NCI-H2081 (cell line): ENCODE measurements around the gene SSTR3.
"Not testable (repeated sequence)": the region's sequence is repeated elsewhere in the genome, so short reads cannot be mapped to it uniquely, and the experiment has no call there.

Source experiments
- DNase-seq, 2 experiments: peaks; one replicate each; lab custom pipeline; 2025; lab: John Stamatoyannopoulos, UW

SSTR3 gene

DNA sequence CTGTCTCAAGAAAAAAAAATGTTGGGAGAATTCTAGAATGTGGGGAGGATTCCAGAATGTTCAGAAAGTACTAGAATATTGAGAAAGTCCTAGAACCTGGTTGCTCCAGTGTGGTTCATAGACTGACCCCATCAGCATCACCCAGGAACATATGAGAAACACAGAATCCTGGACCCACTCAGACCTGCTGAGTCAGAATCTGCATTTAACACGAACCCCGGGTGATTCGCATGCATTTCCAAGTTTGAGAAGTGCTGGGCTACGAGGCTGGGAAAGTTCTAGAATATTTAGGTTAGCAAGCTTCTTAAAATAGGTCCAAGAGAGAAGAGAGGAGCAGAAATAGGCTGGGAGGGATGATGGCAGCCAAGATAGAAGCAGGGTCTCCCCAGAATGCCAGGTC is 30.6 kb downstream of the SSTR3 start:
- no peak for DNase-seq

DNA sequence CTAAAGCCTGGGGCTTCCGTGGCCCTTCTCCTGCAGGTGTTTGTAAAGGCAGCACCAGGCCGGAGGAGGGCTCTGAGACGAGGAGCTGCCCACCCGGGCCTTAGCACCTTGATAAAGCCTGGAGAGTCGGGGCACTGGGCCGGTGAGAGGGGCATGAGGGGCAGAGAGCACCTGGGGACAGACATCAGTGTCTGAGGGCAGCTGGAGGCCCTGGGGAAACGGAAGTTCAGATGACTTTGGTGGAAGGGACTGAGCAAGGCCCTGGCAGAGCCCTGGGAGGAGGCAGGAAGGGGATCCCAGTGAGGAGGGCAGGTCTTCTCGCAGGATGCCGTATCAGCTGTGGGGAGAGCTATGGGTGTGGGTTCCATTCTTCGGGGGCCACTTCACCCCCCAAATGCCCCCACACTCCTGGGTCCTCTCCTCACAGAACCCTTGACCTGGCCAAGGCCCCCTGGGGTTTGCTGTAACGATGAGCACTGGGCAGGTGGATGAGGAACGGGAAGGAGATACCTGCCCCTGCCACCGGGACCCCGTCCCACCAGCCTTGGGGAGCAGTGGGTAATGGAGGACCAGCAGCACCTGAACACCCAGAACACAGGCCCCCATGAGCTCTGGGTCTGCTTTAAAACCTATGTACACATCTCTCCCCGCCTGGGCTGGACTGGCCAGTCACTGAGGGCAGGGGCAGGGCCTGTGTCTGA is 31.6 kb downstream of the SSTR3 start:
- DNase-seq: no peak

DNA sequence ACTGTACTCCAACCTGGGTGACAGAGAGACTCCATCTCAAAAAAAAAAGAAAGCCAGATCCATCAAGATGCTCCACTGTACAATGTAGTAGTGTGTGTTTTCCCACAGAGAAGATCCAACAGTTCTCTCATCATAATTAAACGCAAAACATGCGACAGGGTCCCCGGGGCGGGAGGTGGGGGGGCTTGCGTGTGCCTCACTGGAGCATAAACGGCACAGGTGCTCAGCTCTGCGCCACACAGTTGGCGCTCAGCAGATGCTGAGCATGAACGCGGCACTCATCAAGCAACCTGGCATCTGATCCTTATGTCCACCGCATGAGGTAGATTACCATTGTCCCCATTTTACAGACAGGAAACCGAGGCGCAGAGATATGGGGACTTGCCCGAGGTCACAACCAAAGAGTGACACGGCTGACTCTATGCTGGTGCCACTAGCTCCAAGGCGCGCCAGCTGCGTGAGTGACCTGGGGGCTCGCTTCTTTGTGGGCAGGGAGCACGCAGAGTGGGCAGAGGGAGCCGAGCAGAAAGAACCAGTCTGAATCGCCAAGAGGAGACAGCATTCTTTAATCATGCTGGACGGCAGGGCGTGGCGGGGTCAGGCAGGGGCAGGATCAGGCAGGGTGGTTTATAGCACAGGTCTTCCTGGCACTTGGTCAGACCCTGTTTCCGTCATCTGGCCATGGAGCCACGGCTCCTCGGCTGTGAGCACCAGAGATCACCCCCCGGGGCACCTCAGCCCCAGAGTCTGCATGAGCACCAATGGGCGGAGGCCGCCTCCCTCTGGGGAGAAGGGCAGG is 32.5 kb downstream of the SSTR3 start:
- no peak for DNase-seq

DNA sequence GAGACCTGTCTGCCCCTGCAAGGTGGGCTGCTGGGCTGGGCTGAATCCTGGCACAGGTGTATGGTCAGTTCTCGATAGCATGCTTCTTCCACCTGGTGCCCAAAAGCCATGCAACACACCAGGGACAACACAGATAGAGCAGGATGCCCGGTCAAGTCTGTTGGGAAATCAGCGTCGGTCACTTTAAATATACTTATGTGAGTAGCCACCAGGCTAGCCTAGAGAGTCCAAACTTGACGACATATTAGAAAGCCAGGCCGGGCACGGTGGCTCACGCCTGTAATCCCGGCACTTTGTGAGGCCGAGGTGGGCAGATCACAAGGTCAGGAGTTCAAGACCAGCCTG is 33.2 kb downstream of the SSTR3 start:
- DNase-seq: no peak

DNA sequence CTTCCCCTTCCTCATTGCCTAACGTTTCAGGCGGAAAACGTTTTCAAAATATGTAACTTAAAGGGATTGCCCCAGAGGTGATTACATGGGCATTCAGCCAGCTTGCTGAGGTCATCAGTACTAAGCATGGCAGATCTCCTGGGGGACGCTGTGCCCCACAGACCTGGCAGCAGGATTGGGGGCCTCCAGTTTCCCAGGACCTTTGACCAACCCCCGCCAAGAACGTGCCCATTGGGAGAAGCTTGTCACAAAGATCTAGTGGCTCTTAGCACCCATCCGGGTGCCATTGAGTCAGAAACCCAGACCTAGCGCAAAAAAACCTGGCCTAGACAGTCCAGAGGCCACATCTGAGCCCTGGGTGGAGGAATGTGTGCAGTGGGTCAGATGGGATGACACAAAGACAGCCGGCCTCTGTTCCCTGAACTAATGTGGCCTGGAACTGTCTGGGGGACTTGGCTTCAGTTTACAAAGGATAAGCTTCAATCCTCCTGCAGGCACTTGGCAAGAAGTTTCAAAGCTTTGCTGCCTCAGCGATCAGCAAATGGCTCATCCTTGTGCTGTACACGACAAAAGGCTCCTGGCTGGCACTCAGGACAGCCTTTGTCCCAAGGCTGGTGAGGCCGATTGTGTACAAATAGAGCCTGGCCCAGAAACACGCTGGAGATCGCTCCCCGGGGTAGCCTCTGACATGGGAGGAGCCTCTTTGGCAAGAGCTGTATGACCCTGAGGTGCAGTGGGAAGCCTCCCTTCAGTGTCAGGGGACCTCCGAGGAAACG is 33.7 kb downstream of the SSTR3 start:
- no peak for DNase-seq

DNA sequence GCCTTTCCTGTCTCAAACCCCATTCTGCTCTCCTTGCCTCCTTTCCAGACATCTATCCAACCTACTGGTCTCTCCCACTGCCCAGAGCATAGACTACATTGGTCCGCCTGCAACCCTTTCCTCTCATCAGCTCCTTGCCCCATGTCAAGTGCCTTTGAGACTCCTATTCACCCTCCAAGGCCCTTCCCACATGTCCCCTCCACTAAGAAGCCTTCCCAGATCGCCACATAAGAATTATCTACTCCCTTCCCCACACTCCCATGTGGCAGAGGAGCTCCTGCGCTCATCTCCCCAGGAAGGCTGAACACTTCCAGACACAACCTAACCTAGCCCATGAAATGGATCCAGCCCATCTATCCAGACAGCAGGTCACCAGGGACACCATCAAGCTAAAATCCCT is 34.5 kb downstream of the SSTR3 start:
- DNase-seq: no peak

DNA sequence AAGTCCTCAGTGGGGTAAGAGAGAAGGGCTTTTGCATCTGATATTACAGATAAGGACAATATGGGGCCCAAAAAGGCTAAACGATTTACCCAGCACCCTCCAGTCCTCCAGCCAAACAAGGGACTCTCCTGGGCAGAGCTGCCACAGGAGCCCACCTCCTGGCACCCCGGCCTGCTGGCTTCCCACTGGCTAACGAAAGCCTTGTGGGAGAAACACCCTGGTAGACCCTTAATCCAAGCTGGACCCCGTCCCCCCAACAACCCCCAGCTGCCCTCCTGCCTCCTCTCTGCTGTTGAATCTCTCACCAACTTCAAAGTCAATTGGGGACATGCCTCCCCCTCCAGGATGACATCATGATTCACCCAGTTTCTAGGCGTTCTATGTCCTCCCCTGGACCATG is 35.1 kb downstream of the SSTR3 start:
- no peak for DNase-seq

DNA sequence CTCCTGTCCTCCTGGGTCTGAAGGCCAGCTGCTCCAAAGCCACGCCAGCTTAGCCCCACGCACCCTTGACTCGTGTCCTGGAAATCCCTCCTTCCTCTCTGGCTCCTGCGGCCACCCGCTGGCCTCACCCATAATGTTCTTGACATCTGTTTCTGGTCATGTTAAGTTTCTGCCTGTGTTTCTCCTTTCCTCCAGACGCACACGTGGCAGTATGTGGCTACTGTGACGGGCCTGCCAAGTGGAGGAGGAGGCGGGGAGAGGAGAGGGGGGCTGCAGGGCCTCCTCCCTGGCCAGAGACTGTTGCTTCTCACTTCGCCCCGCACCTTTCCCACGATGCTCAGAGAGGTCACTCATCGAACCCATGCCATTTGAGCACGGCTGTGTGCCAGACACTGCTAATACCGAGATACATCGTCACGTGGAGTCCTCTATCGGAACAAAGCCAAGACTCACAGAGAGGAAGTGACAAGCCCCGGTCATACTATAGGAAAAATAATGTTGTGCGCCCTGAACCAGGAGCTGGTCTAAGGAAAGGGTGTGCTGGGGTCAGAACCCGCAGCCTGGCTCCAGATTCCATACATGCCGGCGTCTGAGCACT is 35.7 kb downstream of the SSTR3 start:
- DNase-seq: no peak

DNA sequence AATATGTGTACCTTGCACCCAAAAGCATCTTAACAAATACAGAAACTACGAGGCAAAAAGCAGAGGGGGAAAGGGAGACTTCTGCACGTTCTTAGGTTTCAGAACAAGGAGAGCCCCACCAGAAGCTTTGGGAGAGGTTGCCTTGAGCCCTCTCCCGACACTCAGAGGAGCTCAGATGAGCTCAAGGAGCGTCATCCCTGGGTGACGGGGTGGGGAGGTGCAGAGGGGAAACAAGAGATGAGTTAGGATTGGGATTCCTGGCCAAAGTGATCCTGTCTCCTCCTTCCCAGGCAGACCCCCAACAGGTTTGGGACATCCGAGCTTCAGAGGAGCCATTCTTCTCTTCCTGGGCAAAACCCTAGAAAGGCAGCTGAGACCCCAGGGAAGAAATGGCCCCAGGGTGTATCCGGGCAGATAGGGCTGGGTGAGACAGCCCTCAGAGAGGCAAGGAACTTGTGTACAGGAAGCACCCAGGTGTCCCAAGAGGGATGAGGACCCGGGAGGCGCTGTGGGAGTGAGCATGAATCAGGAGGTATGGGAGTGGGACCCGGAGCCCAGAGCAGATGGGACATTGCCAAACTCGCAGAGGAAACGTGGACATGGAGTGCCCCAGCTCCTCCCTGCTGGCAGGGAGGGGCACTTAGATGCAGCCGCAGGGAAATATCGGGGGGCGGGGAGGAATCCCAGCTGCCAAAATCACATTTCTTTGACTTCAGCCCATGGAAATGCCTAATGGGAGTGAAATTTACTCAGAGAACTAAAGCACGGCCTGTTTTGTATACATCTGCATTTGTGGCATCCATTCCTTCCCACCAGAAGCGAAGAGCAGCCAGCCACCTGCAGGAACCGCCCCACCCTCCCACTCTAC is 36.6 kb downstream of the SSTR3 start:
- no peak for DNase-seq

DNA sequence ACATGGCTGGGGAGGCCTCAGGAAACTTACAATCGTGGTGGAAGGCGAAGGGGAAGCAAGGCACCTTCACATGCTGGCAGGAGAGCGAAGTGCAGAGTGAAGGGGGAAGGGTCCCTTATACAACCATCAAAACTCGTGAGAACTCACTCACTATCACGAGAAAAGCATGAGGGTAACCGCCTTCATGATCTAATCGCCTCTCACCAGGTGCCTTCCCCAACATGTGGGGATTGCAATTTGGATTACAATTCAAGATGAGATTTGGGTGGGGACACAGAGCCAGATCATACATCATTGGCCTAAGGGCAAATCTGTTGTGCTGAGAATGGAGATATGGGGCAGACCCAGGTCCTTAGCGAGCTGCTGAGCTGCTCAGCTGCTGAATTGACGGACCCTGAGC is 37.3 kb downstream of the SSTR3 start:
- DNase-seq: no peak

DNA sequence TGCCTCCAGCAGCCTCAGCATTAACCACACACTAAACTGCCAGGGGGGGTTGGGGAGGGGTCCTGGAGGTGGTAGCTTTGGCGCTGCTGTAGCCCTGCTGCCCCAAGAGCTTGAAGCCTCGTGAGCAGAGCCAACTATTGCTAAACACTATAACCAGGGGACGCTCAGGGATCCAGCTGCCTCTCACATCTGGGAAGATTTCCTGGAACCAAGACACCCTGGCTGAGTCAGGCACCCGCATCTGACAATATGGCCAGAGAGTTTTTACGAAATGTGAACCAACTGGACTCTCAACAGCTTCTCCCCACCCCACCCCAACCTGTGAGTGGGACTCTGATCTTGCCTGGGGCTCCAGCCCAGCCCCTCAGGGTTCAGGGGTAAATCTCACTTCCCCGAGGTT is 38.6 kb downstream of the SSTR3 start:
- DNase-seq: no peak

DNA sequence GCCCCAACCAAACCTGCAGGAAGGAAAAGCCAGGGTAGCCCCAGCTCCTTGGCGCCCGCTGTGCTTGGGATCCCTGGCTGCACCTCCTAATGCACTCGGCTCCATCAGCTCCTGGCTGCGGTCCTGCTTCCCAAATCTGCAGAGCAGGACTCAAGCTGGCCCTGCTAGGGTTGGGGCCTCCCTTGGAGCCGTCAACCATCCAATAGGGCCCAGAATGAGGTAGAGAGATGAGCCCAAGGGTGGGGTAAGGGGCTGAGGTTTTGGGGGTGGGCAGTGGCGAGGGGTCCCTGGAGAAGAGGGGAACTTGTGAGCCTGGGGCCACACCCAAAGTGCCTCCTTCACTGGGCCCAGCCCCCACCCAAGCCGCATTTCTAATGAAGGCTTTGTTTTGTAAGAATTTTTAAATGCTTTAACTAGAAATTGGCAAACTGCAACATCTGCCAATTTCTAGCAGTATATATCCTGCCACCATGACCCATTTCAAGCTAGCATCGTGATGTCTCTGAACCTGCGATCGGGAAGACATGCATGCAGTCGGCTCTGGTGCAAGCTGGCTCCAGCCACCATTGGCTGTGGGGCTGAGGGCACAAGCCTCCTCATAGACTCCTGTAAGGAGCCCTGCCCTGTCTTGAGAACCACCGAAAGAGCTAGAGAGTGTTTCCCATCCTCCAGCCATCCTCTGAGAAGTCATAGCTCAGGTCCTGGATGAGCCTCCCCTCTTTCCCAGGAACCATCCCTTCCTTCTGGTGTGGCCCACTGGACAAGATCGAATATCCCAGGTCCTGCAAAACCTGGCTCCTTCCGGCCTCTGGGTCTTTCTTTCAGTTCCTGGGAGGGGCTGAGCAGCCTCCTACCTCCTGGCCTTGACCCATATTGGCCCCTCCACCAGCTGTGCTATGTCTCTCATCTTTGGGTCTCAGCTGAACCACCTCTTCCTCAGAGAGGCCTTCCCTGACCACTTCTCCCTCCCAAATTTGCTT is 39.7 kb downstream of the SSTR3 start:
- DNase-seq: no peak

DNA sequence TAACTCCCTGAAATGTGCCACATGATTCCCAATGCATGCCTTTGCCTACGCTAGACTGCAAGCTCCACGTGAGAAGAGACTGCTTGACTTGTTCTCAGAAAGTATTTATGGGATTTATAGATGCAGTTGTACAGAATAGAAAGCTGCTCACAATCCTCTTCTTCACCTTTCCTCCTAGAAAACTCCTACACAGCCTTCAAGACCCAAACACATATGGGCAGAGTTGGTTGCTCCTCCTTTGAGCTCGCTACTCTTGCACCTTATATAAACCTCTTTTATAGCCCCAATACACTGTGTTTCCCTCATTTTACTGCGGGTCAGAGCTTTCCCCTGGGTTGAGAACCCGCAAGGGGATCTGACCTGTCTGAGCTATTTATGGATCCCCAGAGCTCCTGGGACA is 40.6 kb downstream of the SSTR3 start:
- DNase-seq: no peak

DNA sequence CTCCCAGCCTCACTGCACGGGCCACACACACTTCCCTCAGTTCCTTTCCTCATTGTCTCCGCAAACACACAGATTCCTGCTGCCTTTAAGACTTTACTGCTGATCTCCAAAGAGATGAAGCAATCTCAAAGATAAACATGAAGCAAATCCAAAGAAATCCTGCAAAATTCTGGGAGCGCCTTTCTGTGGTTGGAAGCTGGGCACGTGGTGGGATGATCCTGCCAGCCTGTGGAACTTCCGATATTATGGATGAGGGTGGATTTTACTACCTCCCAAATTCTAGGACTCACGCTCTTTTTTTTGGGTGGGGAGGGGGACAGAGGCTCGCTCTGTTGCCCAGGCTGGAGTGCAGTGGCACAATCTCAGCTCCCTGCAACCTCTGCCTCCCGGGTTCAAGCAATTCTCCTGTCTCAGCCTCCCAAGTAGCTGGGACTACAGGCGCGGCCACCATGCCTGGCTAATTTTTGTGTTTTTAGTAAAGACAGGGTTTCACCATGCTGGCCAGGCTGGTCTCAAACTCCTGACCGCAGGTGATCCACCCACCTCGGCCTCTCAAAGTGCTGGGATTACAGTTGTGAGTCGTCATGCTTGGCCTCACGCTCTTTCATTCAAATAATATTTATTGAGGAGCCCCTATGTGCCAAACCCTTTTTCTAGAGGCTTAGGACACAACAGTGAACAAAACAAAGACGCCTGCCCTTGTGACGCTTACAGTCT is 41.4 kb downstream of the SSTR3 start:
- DNase-seq: not testable (repeated sequence)

DNA sequence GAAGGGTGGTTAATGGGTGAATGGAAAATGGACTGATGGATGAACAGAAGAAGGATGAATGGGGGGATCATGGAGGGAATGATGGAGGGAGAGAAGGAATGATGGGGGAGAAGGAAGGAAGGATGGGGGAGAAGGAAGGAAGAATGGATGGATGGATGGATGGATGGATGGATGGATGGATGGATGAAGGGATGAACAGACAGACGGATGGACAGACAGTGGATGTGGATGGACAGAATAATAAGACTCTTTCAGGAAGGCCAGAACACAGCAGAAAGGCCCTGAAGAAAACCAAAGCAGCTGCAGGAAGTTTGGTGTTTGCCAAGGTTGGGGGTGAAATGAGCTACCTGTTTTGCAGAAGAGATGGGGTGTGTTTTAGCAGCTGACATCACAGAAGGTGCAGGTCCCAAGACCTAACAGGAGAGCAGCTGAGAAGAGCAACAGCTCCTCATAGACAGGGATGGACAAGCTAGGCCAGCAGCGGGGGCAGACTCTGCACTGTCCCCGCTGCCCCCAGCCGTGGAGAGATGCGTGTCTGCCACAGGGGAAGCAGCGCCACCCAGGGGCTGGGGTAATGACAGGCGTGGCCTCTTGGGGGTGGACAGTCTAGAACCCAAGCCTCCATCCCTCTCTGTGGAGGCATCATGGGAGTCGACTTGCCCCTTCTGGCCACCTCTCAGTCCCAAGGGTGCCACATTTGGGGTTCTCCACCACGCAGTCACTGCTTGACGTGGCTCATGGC is 42.2 kb downstream of the SSTR3 start:
- no peak for DNase-seq

DNA sequence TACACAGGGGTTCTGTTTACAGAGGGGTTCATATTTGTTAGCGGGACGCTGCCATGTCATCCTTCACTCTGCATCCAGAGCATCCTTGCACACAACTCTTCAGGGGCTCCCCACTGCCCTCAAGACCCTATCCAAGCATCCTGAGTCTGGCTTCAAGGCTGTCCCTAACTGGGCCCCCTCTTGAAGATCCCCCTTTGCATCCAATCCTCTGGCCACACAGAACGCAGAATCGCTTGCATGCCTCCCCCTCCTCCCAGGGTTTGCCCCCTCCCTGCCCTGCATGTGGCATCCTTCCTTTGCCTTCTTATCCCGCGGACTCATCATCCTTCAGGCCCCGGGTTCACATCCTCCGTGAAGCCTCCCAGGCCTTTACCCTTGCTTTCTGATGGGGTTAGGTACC is 42.9 kb downstream of the SSTR3 start:
- no peak for DNase-seq

DNA sequence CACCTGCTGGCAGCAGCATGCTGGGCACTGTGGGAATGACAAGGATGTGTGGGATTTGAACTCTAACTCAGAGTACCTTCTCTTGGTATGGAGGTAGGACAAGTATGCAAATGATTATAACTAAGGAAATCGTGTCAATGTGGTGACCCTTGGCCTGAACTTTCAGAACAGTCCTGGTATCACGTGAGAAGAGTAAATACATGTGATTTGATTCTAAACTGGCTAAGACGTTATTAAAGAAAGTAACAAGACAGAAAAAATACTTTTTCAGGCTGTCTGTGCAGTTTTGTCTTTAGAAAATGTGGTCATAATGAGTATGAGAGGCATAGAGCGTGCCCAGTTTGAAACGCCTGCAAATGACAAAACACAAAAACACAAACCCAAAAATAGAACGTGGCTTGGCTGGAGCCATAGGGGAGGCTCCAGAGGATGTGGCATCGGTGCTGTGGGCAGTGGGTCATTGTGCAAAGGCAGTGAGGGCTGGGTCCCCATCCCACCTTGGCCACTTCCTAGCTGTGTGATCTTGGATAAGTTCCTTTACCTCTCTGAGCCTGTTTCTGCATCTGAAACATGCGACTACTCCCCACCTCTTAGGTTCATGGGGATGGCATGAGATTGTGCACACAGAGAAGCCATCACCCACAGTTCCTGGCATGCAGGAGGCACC is 44.2 kb downstream of the SSTR3 start:
- DNase-seq: no peak

DNA sequence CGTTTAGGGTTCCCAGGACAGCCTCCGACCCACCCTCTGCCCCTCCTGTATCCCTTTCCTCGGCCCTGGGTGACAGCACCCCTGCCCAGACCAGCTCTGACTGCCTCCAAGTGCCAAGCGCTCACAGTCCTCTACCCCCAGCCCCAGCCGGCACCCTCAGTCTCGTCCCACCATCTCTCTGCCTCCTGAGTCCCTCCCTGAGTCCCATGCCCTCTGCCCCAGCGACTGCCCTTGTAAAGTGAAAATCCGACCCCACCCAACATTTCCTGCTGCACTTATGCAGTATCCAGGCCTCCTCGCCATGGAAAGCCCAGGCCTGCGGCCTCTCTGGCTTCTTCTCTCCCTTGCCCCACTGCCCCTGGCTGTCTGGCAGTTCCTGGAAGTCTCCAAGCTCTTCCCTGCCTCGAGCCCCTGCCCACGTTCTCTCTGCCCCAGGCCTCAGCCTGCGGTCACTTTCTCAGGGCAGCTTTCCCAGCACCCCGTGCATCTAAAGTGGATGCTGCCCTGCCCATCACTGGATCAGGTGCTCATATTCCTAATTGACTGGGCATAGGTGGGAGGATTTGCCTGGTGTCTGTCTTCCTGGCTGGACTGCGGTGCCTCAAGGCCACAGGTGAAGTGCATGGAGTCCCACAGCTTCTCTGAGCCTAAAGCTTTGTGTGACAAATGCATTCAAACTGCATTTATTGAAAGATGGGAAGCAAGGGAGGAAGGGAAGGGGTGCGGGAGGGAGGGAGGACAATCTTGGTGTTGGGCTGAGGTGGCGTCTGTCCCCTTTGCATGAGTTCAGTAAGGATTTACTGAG is 44.9 kb downstream of the SSTR3 start:
- DNase-seq: no peak
